H1 (cell line): ENCODE results near the gene RALGAPA2. TPM values are rescaled to one million over a fixed set of nuclear protein-coding genes. Genes with fewer than 3 reads are reported as not detected.

ENCODE experiments used
- ASH2L ChIP-seq: fragments of 200-600, 300-600 bp; sonication (generic); IDR thresholded peaks from one replicate; pipeline ENCODE4 v1.7.1; 2017; ENCODE audit warnings: low read length
- JUN ChIP-seq: IDR thresholded peaks from 2 replicates; pipeline ENCODE4 v1.6.1; 2011; ENCODE audit warnings: low read depth, mild to moderate bottlenecking, improper control_type of control experiment, low read length
- KDM4A ChIP-seq: IDR thresholded peaks from one replicate; pipeline ENCODE4 v1.7.1; 2012; ENCODE audit warnings: low read depth, mild to moderate bottlenecking, moderate library complexity, low read length, inconsistent platforms; ENCODE audit not compliant: severe bottlenecking
- KDM5A ChIP-seq: fragments of 200-600 bp; IDR thresholded peaks from 2 replicates; pipeline ENCODE4 v1.7.1; 2012; ENCODE audit warnings: mild to moderate bottlenecking, low read length, inconsistent platforms, mixed read lengths
- RBBP5 ChIP-seq: IDR thresholded peaks from 2 replicates; pipeline ENCODE4 v1.7.1; 2012; ENCODE audit warnings: low read depth, mild to moderate bottlenecking, inconsistent platforms, low read length, moderate library complexity, borderline replicate concordance
- RNF2 ChIP-seq: fragments of 200-900, 300-1000 bp; sonication (generic); IDR thresholded peaks from 2 replicates; pipeline ENCODE4 v1.7.1; 2016; ENCODE audit warnings: borderline replicate concordance, low read depth, mild to moderate bottlenecking, antibody characterized with exemption, low read length; ENCODE audit not compliant: poor library complexity, severe bottlenecking; ENCODE audit errors: missing control alignments
- SIRT6 ChIP-seq: IDR thresholded peaks from one replicate; pipeline ENCODE4 v1.7.1; 2012; ENCODE audit warnings: low read length, inconsistent platforms
- TCF12 ChIP-seq: IDR thresholded peaks from 2 replicates; pipeline ENCODE4 v1.6.1; 2011; ENCODE audit warnings: low read depth, mild to moderate bottlenecking, low read length
- polyA plus RNA-seq, 7 experiments: library from polyadenylated mRNA; depleted of rRNA in 3 of 7; stranded (reverse) in 5 of 7; unstranded in 2 of 7; fragments of >200 nt in 5 of 7; fragments of 200-250 nt in 2 of 7; gene quantifications; 1 replicate in 5 of 7; 2 replicates in 1 of 7; 4 replicates in 1 of 7; pipeline versions ENCODE4 v1.2.1 to v1.2.3, GENCODE V29; 2011 to 2013; ENCODE audit warnings: missing spikeins in 2 of 7, mixed read lengths in 2 of 7
- total RNA-seq: library from RNA; stranded (reverse); fragmentation: NEBNext Ultra II Directional; extraction: Animal tissue kit (Norgen Biotek cat#: 25700); gene quantifications from 2 replicates; pipeline ENCODE4 v1.2.1, GENCODE V29; 2021

Gene RALGAPA2
- total and polyA plus RNA-seq, 2 of the 8 experiments (the other 6 are each of a cell fraction or from before 2014, with no cell fraction given) = 5.1 to 25.5 TPM

DNA sequence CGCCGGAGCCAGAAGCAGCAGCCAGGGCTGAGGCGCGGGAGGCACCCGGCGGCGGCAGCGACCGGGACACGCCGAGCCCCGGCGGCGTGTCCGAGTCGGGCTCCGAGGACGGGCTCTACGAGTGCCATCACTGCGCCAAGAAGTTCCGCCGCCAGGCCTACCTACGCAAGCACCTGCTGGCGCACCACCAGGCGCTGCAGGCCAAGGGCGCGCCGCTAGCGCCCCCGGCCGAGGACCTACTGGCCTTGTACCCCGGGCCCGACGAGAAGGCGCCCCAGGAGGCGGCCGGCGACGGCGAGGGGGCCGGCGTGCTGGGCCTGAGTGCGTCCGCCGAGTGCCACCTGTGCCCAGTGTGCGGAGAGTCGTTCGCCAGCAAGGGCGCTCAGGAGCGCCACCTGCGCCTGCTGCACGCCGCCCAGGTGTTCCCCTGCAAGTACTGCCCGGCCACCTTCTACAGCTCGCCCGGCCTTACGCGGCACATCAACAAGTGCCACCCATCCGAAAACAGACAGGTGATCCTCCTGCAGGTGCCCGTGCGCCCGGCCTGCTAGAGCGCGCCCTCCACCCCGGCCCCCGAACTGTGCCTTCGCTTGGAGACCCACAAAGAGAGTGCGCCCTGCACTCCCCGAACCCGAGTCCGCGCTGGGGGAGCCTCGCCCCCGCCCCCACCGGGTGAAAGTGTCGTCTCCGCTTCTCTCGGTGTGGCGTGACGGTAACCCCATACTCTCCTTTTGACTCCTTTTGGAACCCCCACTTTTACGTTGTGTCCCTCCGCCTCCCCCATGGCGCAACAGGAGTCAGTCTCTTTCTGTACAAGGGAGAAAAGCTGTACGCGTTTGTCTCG is 343.0 kb downstream of the RALGAPA2 start (continued):
- TF ChIP-seq TCF12 = no peak
- TF ChIP-seq JUN = no peak
- TF ChIP-seq KDM4A = peak; percentile 62
- TF ChIP-seq SIRT6 = no peak
- no peak for TF ChIP-seq KDM5A
- TF ChIP-seq RNF2 = peak; percentile 11
- TF ChIP-seq RBBP5 = peak; percentile 78
- TF ChIP-seq ASH2L = peak; percentile 79
- TF ChIP-seq, all 59 proteins: peak for 10
